ENCODE measurements around the gene C12orf50.

GRCh38 chr12:87933991-87934390, 95.2 kb downstream of the C12orf50 start:
- TF ChIP-seq CTCF (IDR thresholded peaks at IDR 0.05) (no peak), POLR2A (IDR thresholded peaks at IDR 0.05) (no peak)

Measured in testis (tissue), 2 donors.